ENCODE results near the gene FAN1.
"Not testable (repeated sequence)": the region's sequence is repeated elsewhere in the genome, so short reads cannot be mapped to it uniquely, and the experiment has no call there.

FAN1 gene

GRCh38 chr15:30903497-30904187, at the start of gene FAN1:
FAN1 (plus strand) TSS chr15:30903915; CDS start chr15:30904664, 749 bp downstream.
- DNase-seq, result peak; percentile 91

DNA sequence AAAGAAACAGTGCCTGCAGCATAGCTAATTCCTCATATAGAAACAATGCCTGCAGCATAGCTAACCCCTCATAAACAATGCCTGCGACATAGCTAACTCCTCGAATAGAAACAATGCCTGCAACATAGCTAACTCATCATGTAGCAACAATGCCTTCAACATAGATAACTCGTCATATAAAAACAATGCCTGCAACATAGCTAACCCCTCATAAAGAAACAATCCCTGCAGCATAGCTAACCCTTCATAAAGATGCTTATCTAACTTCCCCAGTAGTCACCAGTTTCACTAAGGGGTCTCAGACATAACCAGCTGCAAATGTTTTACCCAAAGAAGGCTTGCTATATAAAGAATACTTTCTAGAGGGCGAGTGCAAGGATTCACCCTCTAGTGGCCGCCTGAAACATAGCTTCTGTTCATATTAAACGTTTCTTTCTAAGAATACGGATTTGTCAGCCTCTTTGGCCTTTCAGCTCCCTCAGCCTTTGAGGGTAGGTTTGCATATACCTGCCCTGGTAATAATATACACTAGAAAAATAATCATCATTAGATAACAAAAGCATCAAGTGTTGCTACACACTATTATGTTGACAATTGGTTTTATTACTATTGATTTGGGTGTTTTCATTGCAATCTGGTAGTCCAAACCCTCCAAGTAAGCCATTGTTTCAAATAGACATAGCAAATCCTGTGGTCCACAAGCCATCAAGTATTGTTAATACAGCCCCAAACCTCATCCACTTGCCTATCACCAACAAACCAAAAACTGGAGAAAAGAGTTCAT, 44.4 kb upstream of the FAN1 start:
- DNase-seq, result peak; percentile 26

DNA sequence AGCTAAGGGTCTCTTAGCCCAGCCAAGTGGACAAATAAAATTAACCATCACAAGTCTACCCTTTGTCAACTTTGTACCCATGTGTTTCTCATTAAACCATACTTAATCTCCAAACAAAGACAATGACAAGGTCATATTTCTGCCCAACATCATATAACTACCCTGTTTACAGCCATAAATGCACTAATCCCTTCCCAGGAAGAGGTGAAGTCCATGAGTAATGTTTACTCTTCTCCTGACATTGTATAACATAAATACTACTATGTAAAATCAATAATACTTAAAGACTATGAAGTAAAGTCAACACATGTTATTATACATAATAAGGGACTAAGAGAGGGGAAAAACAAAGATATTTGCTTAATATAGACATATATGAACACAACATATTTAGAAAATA, 38.5 kb upstream of the FAN1 start:
- DNase-seq, result no peak

DNA sequence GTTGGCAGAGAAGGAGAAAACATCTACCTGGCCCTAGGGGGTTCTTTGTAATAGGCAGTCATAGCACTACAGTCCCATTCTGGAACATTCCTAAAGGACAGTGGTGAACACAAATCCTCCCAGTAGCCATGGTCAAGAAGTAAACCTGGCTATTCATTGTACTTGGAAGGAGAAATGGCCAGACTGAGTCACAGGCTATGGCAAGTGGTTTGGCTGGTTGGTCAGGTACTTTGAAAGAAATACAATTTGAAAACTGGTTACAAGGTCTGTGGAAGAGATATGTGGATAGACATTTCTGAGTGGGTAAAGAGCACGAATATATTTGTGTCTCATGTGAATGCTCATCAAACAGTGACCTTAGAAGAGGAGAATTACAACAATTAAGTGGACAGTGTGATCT, 33.0 kb upstream of the FAN1 start:
- DNase-seq, result no peak

GRCh38 chr15:30872341-30872748, 31.4 kb upstream of the FAN1 start:
- no peak for DNase-seq

- DNase-seq, result peak; percentile 41
Observed at GRCh38 chr15:30877070-30877469, 26.6 kb upstream of the FAN1 start.

DNA sequence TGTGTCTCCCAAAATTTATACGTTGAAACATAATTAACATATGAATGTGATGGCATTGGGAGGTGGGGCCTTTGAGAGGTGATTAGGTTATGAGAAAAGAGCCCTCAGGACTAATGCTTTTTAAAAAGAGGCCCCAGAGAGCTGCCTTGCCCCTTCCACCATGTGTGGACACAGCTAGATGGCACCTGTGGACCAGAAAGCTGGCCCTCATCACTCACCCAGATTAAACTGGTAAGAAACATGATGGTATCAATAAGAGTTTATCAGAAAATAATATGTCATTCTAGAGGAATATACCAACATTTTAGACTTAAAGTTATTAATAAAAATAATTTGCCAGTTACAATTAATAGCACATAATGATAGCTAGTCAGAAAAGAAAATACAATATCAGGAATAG, 25.2 kb upstream of the FAN1 start:
- no peak for DNase-seq

DNA sequence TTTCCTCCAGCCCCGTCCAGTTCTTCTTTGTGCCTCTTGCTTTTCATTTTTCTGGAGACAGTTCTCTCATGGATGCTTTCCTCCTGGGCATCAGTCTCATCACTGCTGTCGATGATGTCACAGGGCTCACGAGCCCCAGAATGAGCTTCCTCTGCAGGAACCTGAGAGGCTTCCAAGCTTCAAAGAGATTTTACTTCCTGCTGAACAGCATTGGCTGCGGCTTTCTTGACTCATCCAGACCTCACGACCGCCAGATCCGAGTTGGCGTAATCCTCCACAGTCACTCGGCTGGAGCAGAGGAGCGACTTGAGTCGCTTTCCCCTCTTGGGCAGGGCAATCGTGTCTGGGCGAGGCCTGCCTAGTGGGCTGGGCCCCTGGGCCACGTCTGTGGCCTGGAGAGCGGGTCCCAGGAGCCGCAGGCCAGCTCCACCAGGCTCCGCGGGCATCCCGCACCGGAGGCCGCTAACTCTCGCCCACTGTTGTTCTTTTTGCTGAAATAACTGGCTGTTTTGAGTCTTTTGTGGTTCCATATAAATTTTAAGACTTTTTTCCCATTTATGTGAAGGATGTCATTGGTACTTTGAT, 20.8 kb upstream of the FAN1 start:
- no peak for DNase-seq

DNA sequence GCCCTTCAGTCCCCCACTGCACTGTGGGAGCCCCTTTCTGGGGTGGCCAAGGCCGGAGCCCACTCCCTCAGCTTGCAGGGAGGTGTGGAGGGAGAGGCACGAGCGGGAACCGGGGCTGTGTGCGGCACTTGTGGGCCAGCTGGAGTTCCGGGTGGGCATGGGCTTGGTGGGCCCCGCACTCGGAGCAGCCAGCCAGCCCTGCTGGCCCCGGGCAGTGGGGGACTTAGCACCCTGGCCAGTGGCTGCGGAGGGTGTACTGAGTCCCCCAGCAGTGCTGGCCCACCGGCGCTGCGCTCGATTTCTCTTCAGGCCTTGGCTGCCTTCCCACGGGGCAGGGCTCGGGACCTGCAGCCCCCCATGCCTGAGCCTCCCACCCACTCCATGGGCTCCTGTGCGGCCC, 20.0 kb upstream of the FAN1 start:
- not testable (repeated sequence) for DNase-seq

GRCh38 chr15:30885814-30886213, 17.9 kb upstream of the FAN1 start:
- DNase-seq, result peak; percentile 36

GRCh38 chr15:30889196-30889595, 14.5 kb upstream of the FAN1 start:
- no peak for DNase-seq

GRCh38 chr15:30895461-30896210, 8.1 kb upstream of the FAN1 start:
- no peak for DNase-seq

DNA sequence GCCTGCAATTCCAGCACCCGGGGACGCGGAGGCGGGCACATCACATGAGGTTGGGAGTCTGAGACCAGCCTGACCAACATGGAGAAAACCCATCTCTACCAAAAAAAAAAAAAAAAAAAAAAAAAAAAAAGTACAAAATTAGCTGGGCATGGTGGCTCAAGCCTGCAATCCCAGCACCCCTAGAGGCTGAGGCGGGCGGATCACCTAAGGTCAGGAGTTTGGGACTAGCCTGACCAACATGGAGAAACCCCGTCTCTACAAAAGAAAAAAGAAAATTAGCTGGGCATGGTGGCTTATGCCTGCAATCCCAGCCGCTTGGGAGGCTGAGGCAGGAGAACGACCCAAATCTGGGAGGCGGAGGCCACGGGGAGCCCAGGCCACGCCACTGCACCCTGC, 7.5 kb upstream of the FAN1 start:
- no peak for DNase-seq

- DNase-seq, result no peak
Observed at GRCh38 chr15:30901889-30902288, 1.8 kb upstream of the FAN1 start.

DNA sequence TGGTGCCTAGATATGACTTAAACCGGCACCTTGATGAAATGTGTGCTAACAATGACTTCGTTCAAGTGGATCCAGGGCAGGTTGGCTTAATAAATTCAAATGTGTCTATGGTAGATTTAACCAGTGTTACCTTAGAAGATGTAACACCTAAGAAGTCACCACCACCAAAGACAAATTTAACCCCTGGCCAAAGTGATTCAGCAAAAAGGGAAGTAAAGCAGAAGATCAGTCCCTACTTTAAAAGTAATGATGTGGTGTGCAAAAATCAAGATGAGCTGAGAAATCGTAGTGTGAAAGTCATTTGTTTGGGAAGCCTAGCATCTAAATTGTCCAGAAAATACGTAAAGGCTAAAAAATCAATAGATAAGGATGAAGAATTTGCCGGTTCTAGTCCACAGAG, 1.1 kb downstream of the FAN1 start:
- DNase-seq, result no peak

- DNase-seq, result no peak
Observed at GRCh38 chr15:30905821-30906220, 2.1 kb downstream of the FAN1 start.

GRCh38 chr15:30906366-30906765, 2.7 kb downstream of the FAN1 start:
- no peak for DNase-seq

GRCh38 chr15:30913761-30914160, 10.0 kb downstream of the FAN1 start:
- DNase-seq, result no peak

- DNase-seq, result no peak
Observed at GRCh38 chr15:30917013-30917412, 13.3 kb downstream of the FAN1 start.

DNA sequence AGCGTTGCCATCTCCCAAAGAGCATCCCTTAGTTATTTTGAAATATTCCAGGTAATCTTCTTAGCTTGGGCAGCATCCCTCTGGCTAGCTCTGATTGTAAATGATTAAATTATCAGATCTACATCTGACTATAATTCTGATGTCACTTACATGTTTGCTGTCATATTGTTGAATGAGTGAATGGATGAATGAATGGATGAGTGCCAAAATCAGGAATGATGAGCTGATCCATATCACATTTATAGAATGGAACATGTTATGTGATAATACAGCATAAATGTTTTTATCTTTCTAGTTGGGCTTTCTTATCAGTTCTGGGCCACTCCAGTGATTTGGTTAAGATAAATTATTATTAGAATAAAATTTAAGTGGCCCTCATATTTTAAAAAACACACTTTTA, 14.0 kb downstream of the FAN1 start:
- no peak for DNase-seq

DNA sequence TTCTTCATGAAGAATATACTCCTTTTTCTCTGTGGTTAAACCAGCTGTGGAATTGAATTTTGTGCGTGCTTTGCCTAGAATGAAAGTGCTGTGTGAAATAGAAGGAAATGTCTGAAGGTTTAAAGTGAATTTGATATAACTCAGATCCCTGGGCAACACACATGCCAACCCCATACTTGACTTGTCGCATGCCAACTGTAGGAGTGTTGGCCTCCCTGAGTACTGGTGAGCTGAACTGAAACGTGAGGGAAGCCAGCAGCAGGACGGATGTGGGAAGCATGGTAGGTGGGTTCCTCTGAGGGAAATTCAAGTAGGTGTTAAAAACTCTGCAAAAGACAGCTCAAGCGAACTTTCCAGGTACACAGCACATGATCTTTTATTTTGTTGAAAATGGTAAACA, 14.7 kb downstream of the FAN1 start:
- DNase-seq, result no peak

DNA sequence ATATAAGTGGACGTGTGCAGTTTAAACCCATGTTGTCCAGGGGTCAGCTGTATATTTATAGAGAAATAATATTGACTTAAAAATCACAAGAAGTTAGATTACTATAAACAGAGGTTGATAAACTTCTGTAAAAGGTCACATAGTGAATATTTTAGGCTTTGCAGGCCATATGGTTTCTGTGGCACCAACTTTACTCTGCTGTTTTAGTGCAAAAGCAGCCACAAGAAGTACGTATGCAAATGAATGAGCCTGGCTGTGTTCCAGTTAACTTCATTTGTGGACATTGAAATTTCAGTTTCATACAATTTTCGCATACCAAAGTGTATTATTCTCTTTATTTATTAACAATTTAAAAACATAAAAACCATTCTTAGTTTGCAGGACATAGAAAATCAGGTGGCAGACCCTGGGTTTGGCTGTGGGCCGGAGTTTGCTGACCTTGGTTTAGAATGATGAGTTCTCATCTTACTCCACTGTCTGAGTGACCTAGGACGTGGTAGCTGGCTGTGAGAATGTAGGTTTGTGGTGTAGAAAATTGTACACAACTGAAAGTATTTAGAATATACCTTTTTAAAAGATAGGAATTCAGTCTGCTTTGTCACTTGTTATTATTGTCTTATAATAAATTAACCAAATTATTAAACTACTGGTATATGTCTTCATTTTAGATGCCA, 16.3 kb downstream of the FAN1 start:
- no peak for DNase-seq

- DNase-seq, result no peak
Observed at GRCh38 chr15:30921106-30921505, 17.4 kb downstream of the FAN1 start.
